Measurements from ENCODE around the gene CPA1. TPM values are rescaled to one million over a fixed set of nuclear protein-coding genes. Genes with fewer than 3 reads are reported as not detected.

The CPA1 gene
- polyA plus RNA-seq, 1 donor (not counting 4 experiments of a cell fraction or from before 2014, with no cell fraction given) = not detected

GRCh38 chr7:130345725-130346124 is 34.6 kb upstream of the CPA1 start:
- Histone ChIP-seq H3K4me1 (ENCODE audit: control insufficient read depth, extremely low read depth, insufficient read depth, low read length) (no peaks in the 10 kb centered on the region), H3K27ac (ENCODE audit: control insufficient read depth, insufficient read depth, low read length) (no peak overlapping the region), H3K79me2 (ENCODE audit: control insufficient read depth, insufficient read depth, low read length) (no peaks in the 10 kb centered on the region), H3K9ac (ENCODE audit: control insufficient read depth, extremely low read depth, insufficient read depth, low read length) (no peak overlapping the region), H4K20me1 (ENCODE audit: control insufficient read depth, extremely low read depth, insufficient read depth, low read length) (no peaks in the 10 kb centered on the region), H3K4me3 (ENCODE audit: control insufficient read depth in 2 of 3, extremely low read depth in 1 of 3, insufficient read depth in 2 of 3, low read depth in 1 of 3, low read length in 3 of 3) (no peak overlapping the region), H3K9me3 (ENCODE audit: control insufficient read depth, low read depth, low read length) (no peaks in the 10 kb centered on the region), H3K36me3 (ENCODE audit: control insufficient read depth in 2 of 2, extremely low read depth in 1 of 2, insufficient read depth in 2 of 2, low read length in 2 of 2) (no peaks in the 10 kb centered on the region), H3K9me1 (ENCODE audit: control insufficient read depth, extremely low read depth, insufficient read depth, low read length) (no peaks in the 10 kb centered on the region), H2AFZ (ENCODE audit: control insufficient read depth, low read length) (no peak overlapping the region), H3K27me3 (ENCODE audit: control insufficient read depth, extremely low read depth, insufficient read depth, low read length) (peaks cover 2% of the 10 kb centered on the region), H3K4me2 (ENCODE audit: control insufficient read depth, extremely low read depth, insufficient read depth, low read depth, low read length) (no peak overlapping the region)
- TF ChIP-seq EZH2 (IDR thresholded peaks at IDR 0.05; ENCODE audit: low read length) = no peak
- TF ChIP-seq CTCF (optimal IDR thresholded peaks at IDR 0.05 in 1 of 3, IDR thresholded peaks at IDR 0.05 in 1 of 3, conservative IDR thresholded peaks at IDR 0.05 in 1 of 3; ENCODE audit: extremely low read depth in 1 of 3, insufficient read depth in 2 of 3, low read length in 3 of 3) = no peak
- dilution Hi-C loops (cut with MboI; ENCODE audit: extremely low pct_ligation_motif_present, low sequenced_read_pairs) = no loop called here
- no peak for DNase-seq (ENCODE audit: low read depth, low spot score)
- no peak for FAIRE-seq

- no peak overlapping the region for H2AFZ ChIP-seq (ENCODE audit: control insufficient read depth, low read length)
- H3K27ac ChIP-seq (ENCODE audit: control insufficient read depth, insufficient read depth, low read length) = no peak overlapping the region
- DNase-seq (ENCODE audit: low read depth, low spot score) (no peak), FAIRE-seq (no peak)
- H3K4me2 ChIP-seq (ENCODE audit: control insufficient read depth, extremely low read depth, insufficient read depth, low read depth, low read length) = no peak overlapping the region
- dilution Hi-C loops (cut with MboI; ENCODE audit: extremely low pct_ligation_motif_present, low sequenced_read_pairs) = no loop called here
- no peak for TF ChIP-seq EZH2 (IDR thresholded peaks at IDR 0.05; ENCODE audit: low read length)
- TF ChIP-seq CTCF (optimal IDR thresholded peaks at IDR 0.05 in 1 of 3, IDR thresholded peaks at IDR 0.05 in 1 of 3, conservative IDR thresholded peaks at IDR 0.05 in 1 of 3; ENCODE audit: extremely low read depth in 1 of 3, insufficient read depth in 2 of 3, low read length in 3 of 3) = no peak
- no peak overlapping the region for H3K4me3 ChIP-seq (ENCODE audit: control insufficient read depth in 2 of 3, extremely low read depth in 1 of 3, insufficient read depth in 2 of 3, low read depth in 1 of 3, low read length in 3 of 3)
- H3K79me2 ChIP-seq (ENCODE audit: control insufficient read depth, insufficient read depth, low read length) = no peaks in the 10 kb centered on the region
- H3K9me3 ChIP-seq (ENCODE audit: control insufficient read depth, low read depth, low read length) = no peaks in the 10 kb centered on the region
- H3K9me1 ChIP-seq (ENCODE audit: control insufficient read depth, extremely low read depth, insufficient read depth, low read length) = no peaks in the 10 kb centered on the region
- no peaks in the 10 kb centered on the region for H3K4me1 ChIP-seq (ENCODE audit: control insufficient read depth, extremely low read depth, insufficient read depth, low read length)
- H3K27me3 ChIP-seq (ENCODE audit: control insufficient read depth, extremely low read depth, insufficient read depth, low read length) = peaks cover 2% of the 10 kb centered on the region
- H4K20me1 ChIP-seq (ENCODE audit: control insufficient read depth, extremely low read depth, insufficient read depth, low read length) = no peaks in the 10 kb centered on the region
- H3K9ac ChIP-seq (ENCODE audit: control insufficient read depth, extremely low read depth, insufficient read depth, low read length) = no peak overlapping the region
- no peaks in the 10 kb centered on the region for H3K36me3 ChIP-seq (ENCODE audit: control insufficient read depth in 2 of 2, extremely low read depth in 1 of 2, insufficient read depth in 2 of 2, low read length in 2 of 2)
These were observed 34.0 kb upstream of the CPA1 start for GRCh38 chr7:130346177-130346905.
